Smooth muscle cell (in vitro differentiated cells): ENCODE measurements around the gene GRAP. TPM values are rescaled to one million over a fixed set of nuclear protein-coding genes. Genes with fewer than 3 reads are reported as not detected.

Experiments
- DNase-seq: peaks from one replicate; lab custom pipeline; 2025; ENCODE audit not compliant: unreplicated experiment; lab: John Stamatoyannopoulos, UW
- H2AFZ ChIP-seq: fragments of 200-600 bp; sonication (generic); 2 replicates; pipeline ENCODE4 v1.6.0; 2016; ENCODE audit warnings: antibody characterized with exemption, low read depth, mild to moderate bottlenecking
- H3F3A ChIP-seq: fragments of 200-600 bp; sonication (generic); 2 replicates; pipeline ENCODE4 v1.6.0; 2017; ENCODE audit warnings: antibody characterized with exemption, low read depth
- H3K27ac ChIP-seq: fragments of 200-600 bp; sonication (generic); 2 replicates; pipeline ENCODE4 v1.5.1; 2016; ENCODE audit warnings: low read depth, mild to moderate bottlenecking
- H3K27me3 ChIP-seq: fragments of 200-600 bp; sonication (generic); 2 replicates; pipeline ENCODE4 v1.6.1; 2016; ENCODE audit warnings: low read depth, mild to moderate bottlenecking
- H3K36me3 ChIP-seq: fragments of 200-600 bp; sonication (generic); 2 replicates; pipeline ENCODE4 v1.5.1; 2016; ENCODE audit warnings: low read depth
- H3K4me1 ChIP-seq: fragments of 200-600 bp; sonication (generic); 2 replicates; pipeline ENCODE4 v1.5.1; 2016; ENCODE audit warnings: low read depth
- H3K4me2 ChIP-seq: fragments of 200-600 bp; sonication (generic); 2 replicates; pipeline ENCODE4 v1.6.0; 2016; ENCODE audit warnings: mild to moderate bottlenecking
- H3K4me3 ChIP-seq: fragments of 200-600 bp; sonication (generic); 2 replicates; pipeline ENCODE4 v1.5.1; 2016; ENCODE audit warnings: mild to moderate bottlenecking
- H3K79me2 ChIP-seq: fragments of 200-600 bp; sonication (generic); 2 replicates; pipeline ENCODE4 v1.6.0; 2016; ENCODE audit warnings: low read depth, mild to moderate bottlenecking
- H3K9ac ChIP-seq: fragments of 200-600 bp; sonication (generic); 2 replicates; pipeline ENCODE4 v1.6.0; 2016; ENCODE audit warnings: low read depth
- H3K9me3 ChIP-seq: fragments of 200-600 bp; sonication (generic); replicated peaks from 2 replicates; pipeline ENCODE4 v1.5.1; 2016; ENCODE audit warnings: low read depth
- H4K20me1 ChIP-seq: fragments of 200-600 bp; sonication (generic); 2 replicates; pipeline ENCODE4 v1.6.0; 2016; ENCODE audit warnings: low read depth
- WGBS: methylation state at CpG from one replicate; pipeline ENCODE4 v1.1.7; 2016; ENCODE audit warnings: low lambda C conversion rate; 5-methylcytosine and 5-hydroxymethylcytosine counted together
- polyA plus RNA-seq: library from polyadenylated mRNA; unstranded; fragments of >200 nt; fragmentation: Nextera tagmentation; extraction: Ambion mirVana; gene quantifications from 2 replicates; pipeline ENCODE4 v1.2.1, GENCODE V29; 2016
- total RNA-seq: library from RNA; depleted of rRNA; stranded (reverse); fragments of >200 nt; gene quantifications from 2 replicates; pipeline ENCODE4 v1.2.3, GENCODE V29; 2014
- TF ChIP-seq, protein P1 (sequence below): fragments of 200-600 bp; sonication (generic); IDR thresholded peaks from 2 replicates; pipeline ENCODE4 v1.5.1; 2017; ENCODE audit warnings: borderline replicate concordance, mild to moderate bottlenecking, antibody characterized with exemption; ENCODE audit not compliant: insufficient read depth, poor library complexity, severe bottlenecking

GRAP gene
- total and polyA plus RNA-seq, 2 experiments from 2014 or later: 0.30 TPM; not detected in 1

DNA sequence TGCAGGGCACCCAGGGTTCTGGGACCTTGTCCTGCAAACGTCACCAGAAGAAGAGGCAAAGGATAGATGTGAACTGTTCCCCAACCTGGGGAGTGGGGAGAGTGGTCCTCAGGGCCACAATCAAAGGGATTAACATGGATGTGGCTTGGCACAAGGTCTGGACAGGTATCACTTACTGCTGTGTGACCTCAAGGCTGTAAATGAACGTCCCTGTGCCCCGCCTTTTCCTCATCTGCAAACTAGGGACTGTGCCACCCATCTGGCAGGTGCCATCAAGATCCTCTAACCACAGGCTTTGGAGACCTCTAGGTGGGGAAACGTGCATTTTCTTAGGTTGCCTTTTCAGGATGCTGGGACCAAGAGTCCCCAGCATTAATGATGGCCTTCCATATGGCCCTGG is 69.7 kb downstream of the GRAP start:
- 95% methylated on average over 4 of the region's 4 CpGs for WGBS
- H3K4me1 ChIP-seq: no peaks in the 10 kb centered on the region
- H3K27me3 ChIP-seq: no peaks in the 10 kb centered on the region
- H3K4me3 ChIP-seq: no peak overlapping the region
- no peak for DNase-seq
- H2AFZ ChIP-seq: no peak overlapping the region
- H3K36me3 ChIP-seq: no peaks in the 10 kb centered on the region
- TF ChIP-seq, protein P1, sequence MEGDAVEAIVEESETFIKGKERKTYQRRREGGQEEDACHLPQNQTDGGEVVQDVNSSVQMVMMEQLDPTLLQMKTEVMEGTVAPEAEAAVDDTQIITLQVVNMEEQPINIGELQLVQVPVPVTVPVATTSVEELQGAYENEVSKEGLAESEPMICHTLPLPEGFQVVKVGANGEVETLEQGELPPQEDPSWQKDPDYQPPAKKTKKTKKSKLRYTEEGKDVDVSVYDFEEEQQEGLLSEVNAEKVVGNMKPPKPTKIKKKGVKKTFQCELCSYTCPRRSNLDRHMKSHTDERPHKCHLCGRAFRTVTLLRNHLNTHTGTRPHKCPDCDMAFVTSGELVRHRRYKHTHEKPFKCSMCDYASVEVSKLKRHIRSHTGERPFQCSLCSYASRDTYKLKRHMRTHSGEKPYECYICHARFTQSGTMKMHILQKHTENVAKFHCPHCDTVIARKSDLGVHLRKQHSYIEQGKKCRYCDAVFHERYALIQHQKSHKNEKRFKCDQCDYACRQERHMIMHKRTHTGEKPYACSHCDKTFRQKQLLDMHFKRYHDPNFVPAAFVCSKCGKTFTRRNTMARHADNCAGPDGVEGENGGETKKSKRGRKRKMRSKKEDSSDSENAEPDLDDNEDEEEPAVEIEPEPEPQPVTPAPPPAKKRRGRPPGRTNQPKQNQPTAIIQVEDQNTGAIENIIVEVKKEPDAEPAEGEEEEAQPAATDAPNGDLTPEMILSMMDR: no peak
- H3K9me3 ChIP-seq: no peaks in the 10 kb centered on the region
- no peak overlapping the region for H3K27ac ChIP-seq
- no peak overlapping the region for H3K9ac ChIP-seq
- H3K4me2 ChIP-seq: no peak overlapping the region
- peaks cover 7% of the 10 kb centered on the region for H4K20me1 ChIP-seq
- no peaks in the 10 kb centered on the region for H3F3A ChIP-seq
- no peaks in the 10 kb centered on the region for H3K79me2 ChIP-seq

- Histone ChIP-seq H3K4me3 (no peak overlapping the region), H3K9me3 (no peaks in the 10 kb centered on the region), H3K27ac (no peak overlapping the region), H3K4me1 (no peaks in the 10 kb centered on the region), H4K20me1 (peaks cover 7% of the 10 kb centered on the region), H3K9ac (no peak overlapping the region), H3F3A (no peaks in the 10 kb centered on the region), H3K27me3 (no peaks in the 10 kb centered on the region), H3K36me3 (no peaks in the 10 kb centered on the region), H2AFZ (no peak overlapping the region), H3K79me2 (no peaks in the 10 kb centered on the region), H3K4me2 (no peak overlapping the region)
- no peak for DNase-seq
- TF ChIP-seq, protein P1: no peak
- WGBS: 84% methylated on average over 4 of the region's 4 CpGs
These were observed 70.6 kb downstream of the GRAP start for GRCh38 chr17:18976201-18976600.

DNA sequence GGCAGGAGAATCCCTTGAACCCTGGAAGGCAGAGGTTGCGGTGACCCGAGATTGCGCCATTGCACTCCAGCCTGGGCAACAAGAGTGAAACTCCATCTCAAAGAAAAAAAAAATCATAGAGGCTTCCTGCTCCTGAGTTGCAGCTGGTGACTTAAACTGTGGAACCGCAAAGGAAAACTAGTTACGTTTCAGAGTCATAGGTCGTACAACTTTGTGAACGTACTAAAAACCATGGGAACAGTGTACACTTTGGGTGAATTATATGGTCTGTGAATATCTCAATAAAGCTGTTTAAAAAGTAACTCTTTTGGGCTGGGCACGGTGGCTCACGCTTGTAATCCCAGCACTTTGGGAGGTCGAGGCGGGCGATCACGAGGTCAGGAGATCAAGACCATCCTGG is 71.2 kb downstream of the GRAP start:
- Histone ChIP-seq H2AFZ (no peak overlapping the region), H3K79me2 (no peaks in the 10 kb centered on the region), H3K27me3 (no peaks in the 10 kb centered on the region), H3K4me1 (no peaks in the 10 kb centered on the region), H3K27ac (no peak overlapping the region), H4K20me1 (peaks cover 7% of the 10 kb centered on the region), H3K9ac (no peak overlapping the region), H3F3A (no peaks in the 10 kb centered on the region), H3K4me2 (no peak overlapping the region), H3K36me3 (no peaks in the 10 kb centered on the region), H3K4me3 (no peak overlapping the region), H3K9me3 (no peaks in the 10 kb centered on the region)
- TF ChIP-seq, protein P1: no peak
- WGBS: 98% methylated on average over 13 of the region's 13 CpGs
- DNase-seq: no peak

- Histone ChIP-seq H4K20me1 (peaks cover 7% of the 10 kb centered on the region), H3K27me3 (no peaks in the 10 kb centered on the region), H3K9me3 (no peaks in the 10 kb centered on the region), H3K36me3 (no peaks in the 10 kb centered on the region), H3K79me2 (no peaks in the 10 kb centered on the region), H3K4me2 (no peak overlapping the region), H3K4me1 (no peaks in the 10 kb centered on the region), H3K9ac (no peak overlapping the region), H3F3A (no peaks in the 10 kb centered on the region), H3K27ac (peak overlapping the region; percentile 35), H3K4me3 (no peak overlapping the region), H2AFZ (no peak overlapping the region)
- TF ChIP-seq, protein P1: no peak
- no peak for DNase-seq
- WGBS: 91% methylated on average over 10 of the region's 10 CpGs
These were observed 72.2 kb downstream of the GRAP start for GRCh38 chr17:18974407-18975149.
